HEK293 (cell line): ENCODE results near the gene RAB9A.
A peak's percentile ranks its signal among the peaks of the same experiment; 100 is the strongest.

ENCODE experiments used
- CTCF ChIA-PET: fragments of 350-600 bp; formaldehyde crosslinking; extraction: SDS; loops from one replicate; lab custom pipeline; 2021; ENCODE audit warnings: antibody characterized with exemption; lab: Yijun Ruan, JAX
- POLR2A ChIA-PET: fragments of 300-600 bp; formaldehyde crosslinking; extraction: SDS; loops from one replicate; lab custom pipeline; 2020; ENCODE audit warnings: antibody characterized with exemption, inconsistent platforms; lab: Yijun Ruan, JAX
- H3K27ac ChIP-seq: fragments of 200-500 bp; sonication (Bioruptor generic); 2 replicates; pipeline ENCODE4 v1.5.1; 2014; ENCODE audit warnings: low read depth, low read length, control low read depth, inconsistent platforms; ENCODE audit errors: extremely low read depth
- H3K36me3 ChIP-seq, 2 experiments: fragments of 200-500 bp in 1 of 2; sonication (Bioruptor generic) in 1 of 2; 1 replicate in 1 of 2; 2 replicates in 1 of 2; pipeline ENCODE4 v1.5.1; 2014 to 2017; ENCODE audit warnings: inconsistent platforms in 2 of 2, low read length in 2 of 2; ENCODE audit not compliant: control insufficient read depth in 2 of 2, insufficient read depth in 1 of 2
- H3K4me1 ChIP-seq: fragments of 200-500 bp; sonication (Bioruptor generic); 2 replicates; pipeline ENCODE4 v1.5.1; 2014; ENCODE audit warnings: mild to moderate bottlenecking, low read length, inconsistent platforms; ENCODE audit not compliant: control insufficient read depth, insufficient read depth
- H3K4me3 ChIP-seq: 2 replicates; pipeline ENCODE4 v1.5.1; 2011; ENCODE audit warnings: low read depth, mild to moderate bottlenecking, control low read depth, low read length, moderate library complexity
- H3K9me3 ChIP-seq: fragments of 200-500 bp; sonication (Bioruptor generic); 2 replicates; pipeline ENCODE4 v1.5.1; 2014; ENCODE audit warnings: low read depth, low read length, inconsistent platforms; ENCODE audit not compliant: control insufficient read depth, insufficient read depth
- ELK4 ChIP-seq: IDR thresholded peaks from 2 replicates; pipeline ENCODE4 v1.6.1; 2011; ENCODE audit warnings: mild to moderate bottlenecking, low read depth, low read length, borderline replicate concordance
- GFI1B ChIP-seq: fragments of 450-650 bp; formaldehyde crosslinking; IDR thresholded peaks from 2 replicates; pipeline ENCODE4 v1.5.1; 2016; ENCODE audit warnings: missing biosample characterization, missing genetic modification characterization
- GLIS2 ChIP-seq: fragments of 450-650 bp; formaldehyde crosslinking; IDR thresholded peaks from 2 replicates; pipeline ENCODE4 v1.5.1; 2016; ENCODE audit warnings: missing biosample characterization, missing genetic modification characterization
- HOXA7 ChIP-seq: sonication (generic); formaldehyde crosslinking; IDR thresholded peaks from 2 replicates; pipeline ENCODE4 v1.8.1; 2022; ENCODE audit warnings: missing genetic modification reagents, borderline replicate concordance
- KLF1 ChIP-seq: fragments of 450-650 bp; formaldehyde crosslinking; IDR thresholded peaks from 2 replicates; pipeline ENCODE4 v1.5.1; 2016; ENCODE audit warnings: missing biosample characterization, missing genetic modification characterization
- KLF16 ChIP-seq: fragments of 450-650 bp; formaldehyde crosslinking; IDR thresholded peaks from 2 replicates; pipeline ENCODE4 v1.5.1; 2017; ENCODE audit warnings: missing biosample characterization, missing genetic modification characterization
- PRDM1 ChIP-seq: fragments of 450-650 bp; formaldehyde crosslinking; IDR thresholded peaks from 2 replicates; pipeline ENCODE4; 2016; ENCODE audit warnings: missing biosample characterization, missing genetic modification characterization
- SCRT1 ChIP-seq: fragments of 450-650 bp; formaldehyde crosslinking; IDR thresholded peaks from 2 replicates; pipeline ENCODE4 v1.5.1; 2016; ENCODE audit warnings: missing biosample characterization, missing genetic modification characterization, borderline replicate concordance
- SCRT2 ChIP-seq: fragments of 450-650 bp; formaldehyde crosslinking; IDR thresholded peaks from 2 replicates; pipeline ENCODE4 v1.5.1; 2016; ENCODE audit warnings: missing biosample characterization, missing genetic modification characterization
- ZBTB44 ChIP-seq: fragments of 450-650 bp; IDR thresholded peaks from 2 replicates; pipeline ENCODE4 v1.5.1; 2018; ENCODE audit warnings: missing biosample characterization, mild to moderate bottlenecking, missing genetic modification characterization
- ZFP37 ChIP-seq: fragments of 450-650 bp; formaldehyde crosslinking; IDR thresholded peaks from 2 replicates; pipeline ENCODE4 v1.5.1; 2016; ENCODE audit warnings: missing biosample characterization, missing genetic modification characterization
- ZNF114 ChIP-seq: fragments of 450-650 bp; formaldehyde crosslinking; IDR thresholded peaks from 2 replicates; pipeline ENCODE4 v1.5.0; 2017; ENCODE audit warnings: missing biosample characterization, missing genetic modification characterization
- ZNF175 ChIP-seq: fragments of 450-650 bp; formaldehyde crosslinking; IDR thresholded peaks from 2 replicates; pipeline ENCODE4 v1.5.1; 2016; ENCODE audit warnings: missing biosample characterization, missing genetic modification characterization
- ZNF239 ChIP-seq: fragments of 450-650 bp; formaldehyde crosslinking; IDR thresholded peaks from 2 replicates; pipeline ENCODE4 v1.5.1; 2016; ENCODE audit warnings: missing biosample characterization, missing genetic modification characterization
- ZNF24 ChIP-seq: fragments of 450-650 bp; formaldehyde crosslinking; IDR thresholded peaks from 2 replicates; pipeline ENCODE4 v1.5.1; 2016; ENCODE audit warnings: missing biosample characterization, missing genetic modification characterization
- ZNF274 ChIP-seq, 2 experiments: fragments of 200-500 bp in 1 of 2; fragments of 450-650 bp in 1 of 2; sonication (Bioruptor generic) in 1 of 2; formaldehyde crosslinking in 1 of 2; IDR thresholded peaks; 2 replicates each; pipeline versions ENCODE4 v1.5.1 to v1.6.1; 2014 to 2016; ENCODE audit warnings: borderline replicate concordance in 1 of 2, inconsistent platforms in 1 of 2, low read length in 1 of 2, missing biosample characterization in 1 of 2, missing genetic modification characterization in 1 of 2
- ZNF280D ChIP-seq: fragments of 450-650 bp; formaldehyde crosslinking; IDR thresholded peaks from 2 replicates; pipeline ENCODE4 v1.5.1; 2016; ENCODE audit warnings: missing biosample characterization, missing genetic modification characterization
- ZNF324 ChIP-seq: fragments of 450-650 bp; formaldehyde crosslinking; IDR thresholded peaks from 2 replicates; pipeline ENCODE4 v1.5.1; 2016; ENCODE audit warnings: missing biosample characterization, missing genetic modification characterization
- ZNF423 ChIP-seq: fragments of 450-650 bp; formaldehyde crosslinking; IDR thresholded peaks from 2 replicates; pipeline ENCODE4 v1.5.1; 2016; ENCODE audit warnings: missing biosample characterization, missing genetic modification characterization
- ZNF501 ChIP-seq: fragments of 450-650 bp; formaldehyde crosslinking; IDR thresholded peaks from 2 replicates; pipeline ENCODE4 v1.5.1; 2016; ENCODE audit warnings: missing biosample characterization, missing genetic modification characterization
- ZNF510 ChIP-seq: fragments of 450-650 bp; formaldehyde crosslinking; IDR thresholded peaks from 2 replicates; pipeline ENCODE4 v1.5.1; 2018; ENCODE audit warnings: mild to moderate bottlenecking, missing genetic modification characterization, missing biosample characterization; ENCODE audit not compliant: insufficient replicate concordance
- ZNF514 ChIP-seq: fragments of 450-650 bp; formaldehyde crosslinking; IDR thresholded peaks from 2 replicates; pipeline ENCODE4 v1.5.1; 2016; ENCODE audit warnings: missing biosample characterization, missing genetic modification characterization
- ZNF530 ChIP-seq: fragments of 450-650 bp; formaldehyde crosslinking; IDR thresholded peaks from 2 replicates; pipeline ENCODE4 v1.5.1; 2016; ENCODE audit warnings: low read depth, missing biosample characterization, missing genetic modification characterization
- ZNF596 ChIP-seq: fragments of 450-650 bp; IDR thresholded peaks from 2 replicates; pipeline ENCODE4 v1.5.0; 2018; ENCODE audit warnings: missing biosample characterization, mild to moderate bottlenecking, missing genetic modification characterization, moderate library complexity
- ZNF610 ChIP-seq: fragments of 450-650 bp; formaldehyde crosslinking; IDR thresholded peaks from 2 replicates; pipeline ENCODE4 v1.5.1; 2016; ENCODE audit warnings: missing biosample characterization, missing genetic modification characterization, borderline replicate concordance
- ZNF776 ChIP-seq: fragments of 450-650 bp; formaldehyde crosslinking; IDR thresholded peaks from 2 replicates; pipeline ENCODE4 v1.5.0; 2017; ENCODE audit warnings: missing biosample characterization, missing genetic modification characterization, borderline replicate concordance
- ZSCAN18 ChIP-seq: fragments of 450-650 bp; formaldehyde crosslinking; IDR thresholded peaks from 2 replicates; pipeline ENCODE4 v1.5.1; 2016; ENCODE audit warnings: missing biosample characterization, missing genetic modification characterization
- ZSCAN23 ChIP-seq: fragments of 450-650 bp; formaldehyde crosslinking; IDR thresholded peaks from 2 replicates; pipeline ENCODE4 v1.5.1; 2016; ENCODE audit warnings: missing biosample characterization, missing genetic modification characterization

Gene RAB9A

GRCh38 chrX:13734278-13735172 is 45.6 kb downstream of the RAB9A start, which contains the start of the genes OFD1 and TRAPPC2 (continued):
- TF ChIP-seq SCRT1 (peak; percentile 91), ZNF274 (IDR thresholded peaks at IDR 0.05; ENCODE audit: low read length) (no peak), ZNF274 (tag by site-specific recombination; IDR thresholded peaks at IDR 0.05; ENCODE audit: borderline replicate concordance) (no peak), GFI1B (tag by site-specific recombination) (no peak), ZNF596 (tag by site-specific recombination) (0 out of 2 replicates have a peak, but pooled peaks have one; percentile 6), ZBTB44 (no peak), ELK4 (peak; percentile 96), ZNF175 (tag by site-specific recombination) (no peak), ZNF423 (tag by site-specific recombination) (0 out of 2 replicates have a peak, but pooled peaks have one; percentile 32), ZNF239 (tag by site-specific recombination) (no peak), ZNF514 (tag by site-specific recombination) (no peak), ZNF280D (tag by site-specific recombination) (no peak), SCRT2 (tag by site-specific recombination) (peak; percentile 95), ZFP37 (tag by site-specific recombination) (peak; percentile 43; the same call in 1 of the 2 replicates), HOXA7 (no peak), ZSCAN23 (tag by site-specific recombination) (no peak), ZNF510 (tag by site-specific recombination) (no peak), ZNF324 (tag by site-specific recombination) (peak; percentile 20)

GRCh38 chrX:13741695-13742094 is 52.8 kb downstream of the RAB9A start:
- H3K4me1 ChIP-seq = no peaks in the 10 kb centered on the region
- ChIA-PET POLR2A (interaction anchor here (0.8 kb wide), 1 partner anchor 9 kb away, joined by 3 read pairs; no protein-coding TSS in a partner anchor), CTCF (interaction anchor here (0.7 to 8.5 kb wide), 3 partner anchors 8 to 291 kb away, joined by 4 to 92 read pairs (median 4); no protein-coding TSS in a partner anchor)
- H3K4me3 ChIP-seq = no peak overlapping the region
- no peak overlapping the region for H3K27ac ChIP-seq
- TF ChIP-seq KLF16 (no peak), ZNF530 (no peak), ZNF114 (tag by site-specific recombination) (no peak), ZNF776 (tag by site-specific recombination) (no peak), ZSCAN18 (no peak), ZNF24 (tag by site-specific recombination) (no peak), ZNF501 (tag by site-specific recombination) (no peak), ZNF610 (no peak), KLF1 (tag by site-specific recombination) (no peak), GLIS2 (tag by site-specific recombination) (no peak), PRDM1 (tag by site-specific recombination) (no peak), GFI1B (tag by site-specific recombination) (no peak)
- peaks cover 62% of the 10 kb centered on the region in 2 experiments for H3K36me3 ChIP-seq
- H3K9me3 ChIP-seq = no peaks in the 10 kb centered on the region
